Kasumi-1 (cell line): ENCODE data around the gene PCDHGA2.
"Not testable (repeated sequence)": the region's sequence is repeated elsewhere in the genome, so short reads cannot be mapped to it uniquely, and the experiment has no call there.

ENCODE experiments used
- DNase-seq, 2 experiments: peaks; one replicate each; lab custom pipeline; 2025; lab: John Stamatoyannopoulos, UW

The PCDHGA2 gene

DNA sequence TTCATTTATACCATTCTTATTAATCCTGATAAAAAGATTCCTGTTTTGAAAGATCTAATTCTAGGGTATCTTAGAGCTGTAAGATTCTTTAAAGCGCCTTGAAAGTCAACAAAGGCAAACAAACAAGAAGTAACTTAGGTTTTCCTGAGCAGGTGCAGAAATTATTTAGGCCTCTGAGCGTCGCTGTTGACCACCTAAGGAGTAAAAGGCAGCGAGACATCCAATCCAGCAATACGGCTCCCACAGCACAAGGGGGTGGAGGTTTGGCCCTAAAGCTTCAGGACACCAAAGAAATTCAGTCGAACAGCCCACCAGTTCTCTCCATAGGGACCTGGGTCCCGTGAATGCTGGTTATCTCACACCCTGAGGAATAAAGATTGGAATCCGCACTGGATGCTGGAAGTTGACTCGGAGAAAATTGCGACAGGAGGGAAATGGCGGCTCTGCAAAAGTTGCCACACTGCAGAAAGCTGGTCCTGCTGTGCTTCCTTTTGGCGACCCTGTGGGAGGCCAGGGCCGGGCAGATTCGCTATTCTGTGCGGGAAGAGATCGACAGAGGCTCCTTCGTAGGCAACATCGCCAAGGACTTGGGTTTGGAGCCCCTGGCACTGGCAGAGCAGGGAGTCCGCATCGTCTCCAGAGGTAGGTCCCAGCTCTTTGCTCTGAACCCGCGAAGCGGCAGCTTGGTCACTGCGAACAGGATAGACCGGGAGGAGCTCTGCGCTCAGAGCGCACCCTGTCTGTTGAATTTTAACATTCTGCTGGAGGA lies at the start of gene PCDHGA2:
TSS of gene PCDHGA2 (plus strand) at position 223 of the 769 bp plus-strand sequence.
- no peak for DNase-seq

GRCh38 chr5:141298376-141298775 lies 40.2 kb upstream of the PCDHGA2 start:
- DNase-seq = no peak

GRCh38 chr5:141303756-141304155 lies 34.8 kb upstream of the PCDHGA2 start, which contains the start of gene SLC25A2:
TSS of gene SLC25A2 (minus strand) at chr5:141304049. CDS start at chr5:141303865, 184 bp downstream.
- DNase-seq = no peak

GRCh38 chr5:141306630-141307029 lies 31.9 kb upstream of the PCDHGA2 start:
- DNase-seq = no peak

GRCh38 chr5:141313711-141314110 lies 24.8 kb upstream of the PCDHGA2 start:
- no peak for DNase-seq

- not testable (repeated sequence) for DNase-seq
Measured at GRCh38 chr5:141316963-141317362, 21.6 kb upstream of the PCDHGA2 start.

- no peak for DNase-seq
Measured at GRCh38 chr5:141319202-141319601, 19.4 kb upstream of the PCDHGA2 start.

GRCh38 chr5:141319699-141320098 lies 18.9 kb upstream of the PCDHGA2 start:
- DNase-seq = no peak

DNA sequence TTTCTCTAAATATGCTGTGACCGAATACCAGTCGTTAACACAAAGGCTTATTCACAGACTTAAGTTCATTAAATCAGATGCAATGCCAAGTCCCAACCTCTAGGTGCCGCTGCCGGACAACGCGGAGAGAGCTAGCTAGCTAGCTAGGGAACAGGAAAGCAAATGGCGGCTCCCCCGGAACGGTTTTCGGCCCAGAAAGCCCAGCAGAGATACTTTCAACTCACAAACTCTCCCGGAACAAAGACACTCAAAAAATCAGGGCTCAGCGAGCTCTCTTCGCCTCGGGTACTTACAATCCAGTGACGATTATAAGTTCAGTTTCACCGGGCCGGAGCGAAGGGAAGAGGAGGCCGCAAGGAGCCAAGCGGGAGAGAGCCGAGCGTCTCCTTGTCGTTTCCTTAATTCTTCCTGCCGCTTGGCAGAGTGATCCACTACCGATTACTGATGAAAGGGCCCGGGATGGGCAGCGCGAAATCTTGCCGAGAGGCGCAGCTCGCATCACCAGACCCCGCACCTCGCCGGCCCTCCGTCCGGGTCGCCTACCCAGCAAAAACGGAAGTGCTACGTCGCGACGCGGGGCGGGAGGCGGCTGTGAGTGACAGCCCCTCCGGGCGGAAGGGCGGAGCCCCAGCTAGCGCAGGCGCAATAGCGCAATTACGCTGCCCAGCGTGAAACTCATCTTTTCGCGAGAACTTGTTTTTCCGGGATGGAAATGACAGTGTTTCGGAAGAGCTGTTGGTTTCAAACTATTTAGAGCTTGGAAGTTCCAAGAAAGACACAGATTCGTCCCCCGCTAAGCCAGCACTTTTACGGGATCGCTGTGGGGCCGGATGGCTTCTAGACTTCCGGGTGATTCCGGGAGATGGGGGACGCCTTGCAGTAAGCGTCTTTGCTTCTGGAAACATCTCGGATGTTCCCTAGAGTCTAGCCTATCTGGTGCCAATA lies 18.1 kb upstream of the PCDHGA2 start, which contains the start of gene TAF7:
TSS of gene TAF7 (minus strand) at position 560 of the 945 bp plus-strand sequence. CDS start 740 bp downstream, outside the sequence.
- peak; percentile 83 for DNase-seq

DNA sequence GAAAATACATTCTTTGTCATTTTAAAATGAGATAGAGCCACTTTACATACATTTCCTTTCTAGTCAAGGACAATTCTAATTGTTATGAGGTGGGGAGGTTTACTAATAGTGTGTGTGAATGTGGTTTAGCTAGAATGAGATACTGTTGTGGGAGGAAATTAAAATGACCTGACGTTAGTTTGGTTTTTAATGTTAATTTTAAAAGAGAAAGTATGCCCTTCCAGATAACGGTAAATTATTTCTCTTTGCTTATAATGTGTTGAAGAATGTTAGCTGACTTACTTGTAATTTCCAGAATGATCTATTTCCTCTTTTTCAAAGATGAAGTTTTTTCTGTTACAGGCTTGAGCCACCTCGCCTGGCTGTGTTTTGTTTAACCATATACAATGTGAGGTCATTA lies 16.3 kb upstream of the PCDHGA2 start:
- DNase-seq = no peak

DNA sequence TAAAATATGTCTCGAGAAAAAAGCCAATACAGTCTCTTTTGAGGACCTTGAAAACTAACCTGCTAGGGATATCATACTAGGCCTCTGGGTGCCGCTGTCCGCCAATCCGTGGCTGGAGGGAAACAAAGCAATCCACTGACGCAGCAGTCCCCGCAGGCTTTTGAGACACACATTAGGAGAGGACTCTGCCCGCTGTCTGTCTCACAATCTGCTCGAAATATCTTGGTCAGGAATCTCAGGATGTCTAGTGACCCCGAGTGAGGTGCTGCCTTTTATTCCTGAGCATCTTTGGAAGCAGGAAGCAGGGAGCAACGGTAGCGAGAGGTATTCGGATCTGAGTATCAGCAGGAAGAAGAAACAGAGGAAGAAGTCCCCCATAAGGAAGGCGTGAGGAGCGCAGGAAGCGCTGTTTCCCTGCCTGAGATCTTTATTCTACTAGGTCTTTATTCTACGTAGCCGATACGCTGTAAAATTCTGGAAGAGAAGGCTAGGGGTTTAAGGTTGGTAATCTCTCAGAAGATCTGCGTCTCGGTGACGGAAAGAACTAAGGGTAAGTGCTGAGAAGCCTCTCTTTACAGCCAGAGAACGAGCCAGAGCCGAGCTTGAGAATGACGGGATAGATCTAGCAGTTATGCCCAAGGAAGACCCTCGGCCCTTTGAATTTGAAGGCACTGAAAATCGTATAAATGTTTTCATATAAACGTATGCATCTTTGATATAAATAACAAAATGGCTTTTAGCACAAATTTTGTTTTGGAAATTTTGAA lies 12.3 kb upstream of the PCDHGA2 start:
- DNase-seq = no peak

DNA sequence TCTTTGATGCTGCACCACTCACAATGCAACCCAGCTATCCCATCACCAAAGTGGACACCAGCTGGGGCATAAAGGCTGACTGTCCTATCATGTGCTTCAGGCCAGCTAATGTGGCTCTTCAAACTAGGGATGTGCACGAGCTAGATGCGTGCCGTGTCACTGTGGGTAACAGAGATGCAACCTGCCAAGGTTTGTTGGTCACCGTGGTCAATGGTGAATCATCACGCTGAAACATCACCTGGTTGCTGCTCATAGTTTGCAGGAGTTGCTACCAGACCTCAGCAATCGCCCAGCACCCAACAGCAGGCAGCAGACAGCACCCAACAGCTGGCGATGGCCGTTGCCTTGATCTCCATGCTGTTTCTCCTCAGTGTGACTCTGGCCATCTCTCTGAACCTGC lies 10.3 kb upstream of the PCDHGA2 start:
- no peak for DNase-seq

GRCh38 chr5:141330299-141331080 lies 8.1 kb upstream of the PCDHGA2 start, which contains the start of gene PCDHGA1:
TSS of gene PCDHGA1 (plus strand) at chr5:141330514.
- DNase-seq = no peak

- DNase-seq = not testable (repeated sequence)
Measured at GRCh38 chr5:141332571-141332970, 6.0 kb upstream of the PCDHGA2 start.

- not testable (repeated sequence) for DNase-seq
Measured at GRCh38 chr5:141340781-141341354, 2.3 kb downstream of the PCDHGA2 start.

- DNase-seq = no peak
Measured at GRCh38 chr5:141342773-141343172, 4.2 kb downstream of the PCDHGA2 start.

- DNase-seq = no peak
Measured at GRCh38 chr5:141343242-141343952, 4.8 kb downstream of the PCDHGA2 start, which contains the start of gene PCDHGA3. TSS of gene PCDHGA3 (plus strand) at chr5:141343829. CDS start at chr5:141344034, 205 bp downstream.

GRCh38 chr5:141343953-141344463 lies 5.4 kb downstream of the PCDHGA2 start:
- no peak for DNase-seq

DNA sequence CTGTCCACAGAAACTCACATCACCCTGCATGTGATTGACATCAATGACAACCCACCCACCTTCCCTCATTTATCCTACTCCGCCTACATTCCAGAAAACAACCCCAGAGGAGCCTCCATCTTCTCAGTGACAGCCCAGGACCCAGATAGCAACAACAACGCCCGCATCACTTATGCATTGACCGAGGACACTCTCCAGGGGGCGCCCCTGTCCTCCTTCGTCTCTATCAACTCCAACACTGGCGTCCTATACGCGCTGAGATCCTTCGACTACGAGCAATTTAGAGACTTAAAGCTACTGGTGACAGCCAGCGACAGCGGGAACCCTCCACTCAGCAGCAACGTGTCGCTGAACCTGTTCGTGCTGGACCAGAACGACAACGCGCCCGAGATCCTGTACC lies 6.8 kb downstream of the PCDHGA2 start:
- DNase-seq = no peak

DNA sequence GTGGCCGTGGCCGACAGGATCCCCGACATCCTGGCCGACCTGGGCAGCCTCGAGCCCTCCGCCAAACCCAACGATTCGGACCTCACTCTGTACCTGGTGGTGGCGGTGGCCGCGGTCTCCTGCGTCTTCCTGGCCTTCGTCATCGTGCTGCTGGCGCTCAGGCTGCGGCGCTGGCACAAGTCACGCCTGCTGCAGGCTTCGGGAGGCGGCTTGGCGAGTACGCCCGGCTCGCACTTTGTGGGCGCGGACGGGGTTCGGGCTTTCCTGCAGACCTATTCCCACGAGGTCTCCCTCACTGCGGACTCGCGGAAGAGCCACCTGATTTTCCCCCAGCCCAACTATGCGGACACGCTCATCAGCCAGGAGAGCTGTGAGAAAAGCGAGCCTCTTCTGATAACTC lies 7.5 kb downstream of the PCDHGA2 start:
- DNase-seq = not testable (repeated sequence)
